Neural cell (in vitro differentiated cells): ENCODE data around the gene CADPS2. TPM values are rescaled to one million over a fixed set of nuclear protein-coding genes. Genes with fewer than 3 reads are reported as not detected.

Experiments
- H2AFZ ChIP-seq: fragments of 200-600, 300-800 bp; sonication (generic), shearing (Covaris generic); 2 replicates; pipeline ENCODE4 v1.6.0; 2014; ENCODE audit warnings: low read depth, mild to moderate bottlenecking, antibody characterized with exemption, low read length, moderate library complexity
- H3F3A ChIP-seq: fragments of 200-600 bp; shearing (Covaris generic); 2 replicates; pipeline ENCODE4 v1.6.1; 2016; ENCODE audit warnings: mild to moderate bottlenecking, moderate library complexity, mixed read lengths, antibody characterized with exemption, low read length; ENCODE audit not compliant: insufficient read depth, poor library complexity, severe bottlenecking
- H3K27ac ChIP-seq: fragments of 200-600, 300-800 bp; sonication (generic), shearing (Covaris generic); 2 replicates; pipeline ENCODE4 v1.5.1; 2014; ENCODE audit warnings: mild to moderate bottlenecking, low read length, moderate library complexity
- H3K27me3 ChIP-seq: fragments of 300-800, 200-600 bp; sonication (generic), shearing (Covaris generic); 2 replicates; pipeline ENCODE4 v1.6.0; 2014; ENCODE audit warnings: mild to moderate bottlenecking, low read depth, low read length, moderate library complexity; ENCODE audit not compliant: insufficient read depth
- H3K36me3 ChIP-seq: fragments of 300-800, 200-600 bp; sonication (generic), shearing (Covaris generic); 2 replicates; pipeline ENCODE4 v1.5.1; 2014; ENCODE audit warnings: mild to moderate bottlenecking, antibody characterized with exemption, low read length, moderate library complexity; ENCODE audit not compliant: insufficient read depth
- H3K4me2 ChIP-seq: fragments of 300-800, 200-600 bp; sonication (generic), shearing (Covaris generic); 2 replicates; pipeline ENCODE4 v1.6.0; 2014; ENCODE audit warnings: mild to moderate bottlenecking, low read length
- H3K4me3 ChIP-seq: fragments of 300-800, 200-600 bp; sonication (generic), shearing (Covaris generic); 2 replicates; pipeline ENCODE4 v1.5.1; 2014; ENCODE audit warnings: mild to moderate bottlenecking, low read length, moderate library complexity
- H3K79me2 ChIP-seq: fragments of 200-600 bp; shearing (Covaris generic); replicated peaks from 2 replicates; pipeline ENCODE4 v1.6.0; 2014; ENCODE audit warnings: mild to moderate bottlenecking, low read length, moderate library complexity; ENCODE audit not compliant: insufficient read depth
- H3K9ac ChIP-seq: fragments of 300-800, 200-600 bp; sonication (generic), shearing (Covaris generic); 2 replicates; pipeline ENCODE4 v1.6.1; 2016; ENCODE audit warnings: mild to moderate bottlenecking, low read length, mixed read lengths
- H3K9me2 ChIP-seq: fragments of 200-600 bp; shearing (Covaris generic); 2 replicates; pipeline ENCODE4 v1.6.1; 2016; ENCODE audit warnings: mild to moderate bottlenecking, low read length, mixed read lengths; ENCODE audit not compliant: insufficient read depth
- H3K9me3 ChIP-seq: fragments of 200-600, 300-800 bp; sonication (generic), shearing (Covaris generic); 2 replicates; pipeline ENCODE4 v1.6.1; 2016; ENCODE audit warnings: mild to moderate bottlenecking, mixed run types, low read length, moderate library complexity, mixed read lengths
- H4K20me1 ChIP-seq: fragments of 200-600 bp; shearing (Covaris generic); 2 replicates; pipeline ENCODE4 v1.6.1; 2016; ENCODE audit warnings: mild to moderate bottlenecking, mixed run types; ENCODE audit not compliant: insufficient read depth
- EP300 ChIP-seq: fragments of 450-650 bp; conservative IDR thresholded peaks from 2 replicates; pipeline ENCODE4 v1.6.1; 2014; ENCODE audit warnings: antibody characterized with exemption, mild to moderate bottlenecking, moderate library complexity; ENCODE audit not compliant: poor library complexity, severe bottlenecking
- EZH2 ChIP-seq: fragments of 200-600, 300-800 bp; shearing (Covaris generic), sonication (generic); IDR thresholded peaks from 2 replicates; pipeline ENCODE4 v1.6.1; 2014; ENCODE audit warnings: antibody characterized with exemption, low read length, borderline replicate concordance, mild to moderate bottlenecking; ENCODE audit not compliant: insufficient read depth, poor library complexity, severe bottlenecking
- MXI1 ChIP-seq: fragments of 450-650 bp; conservative IDR thresholded peaks from 2 replicates; pipeline ENCODE4 v1.6.1; 2014; ENCODE audit warnings: antibody characterized with exemption, mild to moderate bottlenecking; ENCODE audit not compliant: poor library complexity, severe bottlenecking
- POLR2AphosphoS5 ChIP-seq: IDR thresholded peaks from 2 replicates; pipeline ENCODE4 v1.6.1; 2012
- RAD21 ChIP-seq: fragments of 450-650 bp; conservative IDR thresholded peaks from 2 replicates; pipeline ENCODE4 v1.6.1; 2014; ENCODE audit warnings: antibody characterized with exemption, mild to moderate bottlenecking, moderate library complexity
- SMC3 ChIP-seq: fragments of 450-650 bp; conservative IDR thresholded peaks from 2 replicates; pipeline ENCODE4 v1.6.1; 2014; ENCODE audit warnings: antibody characterized with exemption, mild to moderate bottlenecking, moderate library complexity; ENCODE audit not compliant: poor library complexity
- TAF1 ChIP-seq: IDR thresholded peaks from 2 replicates; pipeline ENCODE4 v1.6.1; 2012; ENCODE audit warnings: low read depth
- polyA plus RNA-seq: library from polyadenylated mRNA; depleted of rRNA; stranded (reverse); fragments of >200 nt; gene quantifications from 2 replicates; pipeline ENCODE4 v1.2.3, GENCODE V29; 2014
- TF ChIP-seq, protein P1 (sequence below): fragments of 450-650 bp; IDR thresholded peaks from 2 replicates; pipeline ENCODE4 v1.5.1; 2014; ENCODE audit warnings: antibody characterized with exemption, mild to moderate bottlenecking, moderate library complexity; ENCODE audit not compliant: poor library complexity, severe bottlenecking
- TF ChIP-seq, protein P2 (sequence below): IDR thresholded peaks from 2 replicates; pipeline ENCODE4 v1.6.1; 2012; ENCODE audit warnings: borderline replicate concordance

Gene CADPS2
- polyA plus RNA-seq, 1 donor from 2014 or later: 5.9 TPM

DNA sequence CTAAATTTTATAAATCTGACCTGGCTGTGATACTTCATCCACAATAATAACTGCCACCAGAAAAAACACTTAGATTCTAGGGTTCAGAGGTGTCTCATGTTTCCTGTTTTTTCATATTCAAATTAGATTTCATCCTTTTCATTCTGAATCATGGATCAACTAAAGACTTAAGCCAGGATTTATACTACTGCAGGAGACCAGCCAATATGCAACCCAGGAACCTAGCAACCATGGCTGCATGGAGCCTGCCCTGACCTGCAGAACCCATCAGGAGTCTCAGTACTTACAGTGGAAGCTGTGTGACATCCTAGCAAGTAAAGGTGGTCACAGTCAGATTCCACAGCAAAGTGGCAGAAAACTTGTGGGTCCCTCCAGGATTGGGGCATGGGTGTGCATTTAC, 143.0 kb downstream of the CADPS2 start:
- H3K9me2 ChIP-seq: no peaks in the 10 kb centered on the region
- no peaks in the 10 kb centered on the region for H3K79me2 ChIP-seq
- H3K36me3 ChIP-seq: no peaks in the 10 kb centered on the region
- H2AFZ ChIP-seq: no peak overlapping the region
- H3K4me3 ChIP-seq: no peak overlapping the region
- H3K9ac ChIP-seq: no peak overlapping the region
- no peaks in the 10 kb centered on the region for H3K27me3 ChIP-seq
- TF ChIP-seq EZH2 (no peak), TAF1 (no peak), EP300 (no peak), RAD21 (no peak), POLR2AphosphoS5 (no peak), SMC3 (no peak), MXI1 (no peak)
- TF ChIP-seq, protein P1, sequence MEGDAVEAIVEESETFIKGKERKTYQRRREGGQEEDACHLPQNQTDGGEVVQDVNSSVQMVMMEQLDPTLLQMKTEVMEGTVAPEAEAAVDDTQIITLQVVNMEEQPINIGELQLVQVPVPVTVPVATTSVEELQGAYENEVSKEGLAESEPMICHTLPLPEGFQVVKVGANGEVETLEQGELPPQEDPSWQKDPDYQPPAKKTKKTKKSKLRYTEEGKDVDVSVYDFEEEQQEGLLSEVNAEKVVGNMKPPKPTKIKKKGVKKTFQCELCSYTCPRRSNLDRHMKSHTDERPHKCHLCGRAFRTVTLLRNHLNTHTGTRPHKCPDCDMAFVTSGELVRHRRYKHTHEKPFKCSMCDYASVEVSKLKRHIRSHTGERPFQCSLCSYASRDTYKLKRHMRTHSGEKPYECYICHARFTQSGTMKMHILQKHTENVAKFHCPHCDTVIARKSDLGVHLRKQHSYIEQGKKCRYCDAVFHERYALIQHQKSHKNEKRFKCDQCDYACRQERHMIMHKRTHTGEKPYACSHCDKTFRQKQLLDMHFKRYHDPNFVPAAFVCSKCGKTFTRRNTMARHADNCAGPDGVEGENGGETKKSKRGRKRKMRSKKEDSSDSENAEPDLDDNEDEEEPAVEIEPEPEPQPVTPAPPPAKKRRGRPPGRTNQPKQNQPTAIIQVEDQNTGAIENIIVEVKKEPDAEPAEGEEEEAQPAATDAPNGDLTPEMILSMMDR: no peak
- TF ChIP-seq, protein P2, sequence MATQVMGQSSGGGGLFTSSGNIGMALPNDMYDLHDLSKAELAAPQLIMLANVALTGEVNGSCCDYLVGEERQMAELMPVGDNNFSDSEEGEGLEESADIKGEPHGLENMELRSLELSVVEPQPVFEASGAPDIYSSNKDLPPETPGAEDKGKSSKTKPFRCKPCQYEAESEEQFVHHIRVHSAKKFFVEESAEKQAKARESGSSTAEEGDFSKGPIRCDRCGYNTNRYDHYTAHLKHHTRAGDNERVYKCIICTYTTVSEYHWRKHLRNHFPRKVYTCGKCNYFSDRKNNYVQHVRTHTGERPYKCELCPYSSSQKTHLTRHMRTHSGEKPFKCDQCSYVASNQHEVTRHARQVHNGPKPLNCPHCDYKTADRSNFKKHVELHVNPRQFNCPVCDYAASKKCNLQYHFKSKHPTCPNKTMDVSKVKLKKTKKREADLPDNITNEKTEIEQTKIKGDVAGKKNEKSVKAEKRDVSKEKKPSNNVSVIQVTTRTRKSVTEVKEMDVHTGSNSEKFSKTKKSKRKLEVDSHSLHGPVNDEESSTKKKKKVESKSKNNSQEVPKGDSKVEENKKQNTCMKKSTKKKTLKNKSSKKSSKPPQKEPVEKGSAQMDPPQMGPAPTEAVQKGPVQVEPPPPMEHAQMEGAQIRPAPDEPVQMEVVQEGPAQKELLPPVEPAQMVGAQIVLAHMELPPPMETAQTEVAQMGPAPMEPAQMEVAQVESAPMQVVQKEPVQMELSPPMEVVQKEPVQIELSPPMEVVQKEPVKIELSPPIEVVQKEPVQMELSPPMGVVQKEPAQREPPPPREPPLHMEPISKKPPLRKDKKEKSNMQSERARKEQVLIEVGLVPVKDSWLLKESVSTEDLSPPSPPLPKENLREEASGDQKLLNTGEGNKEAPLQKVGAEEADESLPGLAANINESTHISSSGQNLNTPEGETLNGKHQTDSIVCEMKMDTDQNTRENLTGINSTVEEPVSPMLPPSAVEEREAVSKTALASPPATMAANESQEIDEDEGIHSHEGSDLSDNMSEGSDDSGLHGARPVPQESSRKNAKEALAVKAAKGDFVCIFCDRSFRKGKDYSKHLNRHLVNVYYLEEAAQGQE: no peak
- no peak overlapping the region for H3K4me2 ChIP-seq
- H3K9me3 ChIP-seq: no peaks in the 10 kb centered on the region
- H3F3A ChIP-seq: no peaks in the 10 kb centered on the region
- H4K20me1 ChIP-seq: no peaks in the 10 kb centered on the region
- no peak overlapping the region for H3K27ac ChIP-seq

DNA sequence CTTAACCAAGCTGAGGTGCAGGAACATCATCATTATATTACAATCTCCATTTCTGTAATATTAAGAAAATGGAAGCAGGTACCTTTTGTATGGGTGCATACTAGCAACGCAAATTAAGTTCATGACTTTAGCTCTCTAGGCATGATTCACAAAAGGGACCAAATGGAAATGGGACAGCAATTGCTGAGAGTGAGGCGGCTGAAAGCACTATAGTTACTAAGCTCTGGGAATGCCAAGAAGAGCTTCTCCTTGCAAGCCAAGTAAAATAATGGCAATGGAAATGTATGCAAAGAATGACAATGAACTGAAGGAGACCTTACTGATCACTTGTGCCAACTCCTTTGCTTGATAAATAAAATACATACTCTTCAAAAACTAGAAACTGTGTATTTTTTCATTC, 147.3 kb downstream of the CADPS2 start:
- Histone ChIP-seq H3K9ac (no peak overlapping the region), H3F3A (no peaks in the 10 kb centered on the region), H3K4me3 (no peak overlapping the region), H3K4me2 (no peak overlapping the region), H4K20me1 (no peaks in the 10 kb centered on the region), H3K9me3 (no peaks in the 10 kb centered on the region), H3K36me3 (no peaks in the 10 kb centered on the region), H3K27ac (no peak overlapping the region), H2AFZ (no peak overlapping the region), H3K27me3 (no peaks in the 10 kb centered on the region), H3K79me2 (no peaks in the 10 kb centered on the region), H3K9me2 (no peaks in the 10 kb centered on the region)
- TF ChIP-seq EP300 (no peak), RAD21 (no peak)
- TF ChIP-seq, protein P1: no peak
- TF ChIP-seq, protein P2: no peak
